Thoracic aorta (tissue), 2 donors: ENCODE measurements around the gene LILRB4. TPM values are rescaled to one million over a fixed set of nuclear protein-coding genes. Genes with fewer than 3 reads are reported as not detected.
"Not testable (repeated sequence)": the region's sequence is repeated elsewhere in the genome, so short reads cannot be mapped to it uniquely, and the experiment has no call there.

Experiments
- ATAC-seq: fragments of 150-250 bp; one replicate; pipeline ENCODE4 v1.8.0; 2017; ENCODE audit warnings: low read depth; ENCODE audit not compliant: insufficient number of reproducible peaks, low FRiP score
- DNase-seq: peaks from one replicate; pipeline ENCODE4 v3.0.0-alpha.2; 2020; ENCODE audit warnings: low spot score
- H3K27ac ChIP-seq, 2 donors: fragments of 200-600 bp; sonication (generic); 1 replicate in 1 of 2; 2 replicates in 1 of 2; pipeline ENCODE4 v1.5.1; 2016; ENCODE audit warnings: mild to moderate bottlenecking in 2 of 2, moderate library complexity in 2 of 2
- H3K27me3 ChIP-seq: fragments of 200-600 bp; sonication (generic); replicated peaks from 2 replicates; pipeline ENCODE4 v1.6.0; 2016; ENCODE audit warnings: mild to moderate bottlenecking; ENCODE audit not compliant: insufficient read depth
- H3K36me3 ChIP-seq: fragments of 200-600 bp; sonication (generic); one replicate; pipeline ENCODE4 v1.5.1; 2016
- H3K4me1 ChIP-seq, 2 donors: fragments of 200-600 bp; sonication (generic); 1 replicate in 1 of 2; 2 replicates in 1 of 2; pipeline versions ENCODE4 v1.5.1 to v1.6.0; 2016; ENCODE audit warnings: low read depth in 2 of 2, mild to moderate bottlenecking in 1 of 2; ENCODE audit not compliant: control insufficient read depth in 1 of 2
- H3K4me3 ChIP-seq: fragments of 200-600 bp; sonication (generic); 2 replicates; pipeline ENCODE4 v1.5.1; 2016; ENCODE audit warnings: mild to moderate bottlenecking
- H3K9me3 ChIP-seq: fragments of 200-600 bp; sonication (generic); 2 replicates; pipeline ENCODE4 v1.5.1; 2016
- total RNA-seq, 2 donors: library from RNA; depleted of rRNA; stranded (reverse); fragments of >200 nt; gene quantifications; one replicate each; pipeline versions ENCODE4 v1.1.0 to v1.2.3, GENCODE V29; 2016
- TF ChIP-seq, protein P1 (sequence below): fragments of 200-600 bp; sonication (generic); IDR thresholded peaks from one replicate; pipeline ENCODE4 v1.5.1; 2019; ENCODE audit warnings: antibody characterized with exemption

The LILRB4 gene
- total RNA-seq, 2 donors from 2014 or later, result 8.5 to 22.5 TPM

DNA sequence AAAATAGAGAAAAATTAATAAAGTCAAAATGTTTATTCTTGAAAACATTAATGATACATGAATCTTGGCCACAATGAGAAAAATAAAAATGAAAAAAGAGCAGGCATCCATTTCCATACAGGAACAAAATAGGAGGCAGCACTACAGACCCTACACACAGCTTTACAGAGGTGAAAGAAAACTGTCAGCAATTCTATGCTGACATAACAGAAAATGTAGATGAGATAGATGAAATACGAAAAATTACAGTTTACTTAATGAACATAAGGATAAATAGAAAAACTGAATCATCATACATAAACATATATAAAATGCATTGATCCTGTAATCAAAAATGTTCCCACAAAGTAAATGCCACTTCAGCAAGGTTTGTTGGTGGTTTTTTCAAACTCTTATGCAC is 5.6 kb downstream of the LILRB4 start:
- TF ChIP-seq, protein P1, sequence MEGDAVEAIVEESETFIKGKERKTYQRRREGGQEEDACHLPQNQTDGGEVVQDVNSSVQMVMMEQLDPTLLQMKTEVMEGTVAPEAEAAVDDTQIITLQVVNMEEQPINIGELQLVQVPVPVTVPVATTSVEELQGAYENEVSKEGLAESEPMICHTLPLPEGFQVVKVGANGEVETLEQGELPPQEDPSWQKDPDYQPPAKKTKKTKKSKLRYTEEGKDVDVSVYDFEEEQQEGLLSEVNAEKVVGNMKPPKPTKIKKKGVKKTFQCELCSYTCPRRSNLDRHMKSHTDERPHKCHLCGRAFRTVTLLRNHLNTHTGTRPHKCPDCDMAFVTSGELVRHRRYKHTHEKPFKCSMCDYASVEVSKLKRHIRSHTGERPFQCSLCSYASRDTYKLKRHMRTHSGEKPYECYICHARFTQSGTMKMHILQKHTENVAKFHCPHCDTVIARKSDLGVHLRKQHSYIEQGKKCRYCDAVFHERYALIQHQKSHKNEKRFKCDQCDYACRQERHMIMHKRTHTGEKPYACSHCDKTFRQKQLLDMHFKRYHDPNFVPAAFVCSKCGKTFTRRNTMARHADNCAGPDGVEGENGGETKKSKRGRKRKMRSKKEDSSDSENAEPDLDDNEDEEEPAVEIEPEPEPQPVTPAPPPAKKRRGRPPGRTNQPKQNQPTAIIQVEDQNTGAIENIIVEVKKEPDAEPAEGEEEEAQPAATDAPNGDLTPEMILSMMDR, result no peak
- Histone ChIP-seq H3K4me3 (no peak overlapping the region), H3K27me3 (no peaks in the 10 kb centered on the region), H3K27ac (no peak overlapping the region), H3K9me3 (peaks cover 6% of the 10 kb centered on the region), H3K36me3 (no peaks in the 10 kb centered on the region), H3K4me1 (no peaks in the 10 kb centered on the region)
- DNase-seq (no peak), ATAC-seq (no peak)

DNA sequence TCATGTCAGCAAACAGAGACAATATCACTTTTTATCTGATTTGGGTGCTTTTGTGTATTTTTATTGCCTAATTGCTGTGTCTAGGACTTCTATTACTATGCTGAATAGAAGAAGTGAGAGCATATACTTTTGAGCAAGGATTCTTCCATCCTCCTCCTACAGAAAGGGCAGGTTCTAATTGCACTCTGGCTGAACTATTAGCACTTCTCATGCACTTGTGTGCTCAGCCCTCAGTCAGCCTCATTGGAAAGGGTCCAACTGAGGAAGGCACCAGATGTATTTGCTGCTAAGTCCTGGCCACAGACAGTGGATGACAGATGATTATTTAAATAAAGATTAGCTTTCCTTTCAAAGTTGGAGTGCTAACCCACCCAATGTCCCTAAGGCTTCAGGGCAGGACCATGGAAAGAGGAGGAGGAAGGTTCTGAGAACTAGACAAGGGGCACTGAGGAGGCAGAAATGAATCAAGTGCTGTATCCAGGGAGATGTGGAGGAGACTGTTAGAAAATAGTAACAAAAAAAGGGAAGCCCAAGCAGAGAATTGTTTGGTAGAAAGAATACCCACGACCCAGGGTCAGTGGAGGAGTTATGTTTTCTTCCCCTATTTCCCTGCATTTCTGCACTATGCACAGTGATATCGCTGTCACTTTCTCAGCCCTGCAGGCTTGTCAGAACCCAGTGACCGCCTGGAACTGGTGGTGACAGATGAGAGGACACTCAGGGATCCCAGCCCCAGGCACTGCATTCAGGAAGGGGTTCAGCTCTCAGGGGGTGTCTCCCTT is 8.0 kb downstream of the LILRB4 start:
- no peak for ATAC-seq
- no peak overlapping the region for H3K27ac ChIP-seq
- TF ChIP-seq, protein P1, result no peak

DNA sequence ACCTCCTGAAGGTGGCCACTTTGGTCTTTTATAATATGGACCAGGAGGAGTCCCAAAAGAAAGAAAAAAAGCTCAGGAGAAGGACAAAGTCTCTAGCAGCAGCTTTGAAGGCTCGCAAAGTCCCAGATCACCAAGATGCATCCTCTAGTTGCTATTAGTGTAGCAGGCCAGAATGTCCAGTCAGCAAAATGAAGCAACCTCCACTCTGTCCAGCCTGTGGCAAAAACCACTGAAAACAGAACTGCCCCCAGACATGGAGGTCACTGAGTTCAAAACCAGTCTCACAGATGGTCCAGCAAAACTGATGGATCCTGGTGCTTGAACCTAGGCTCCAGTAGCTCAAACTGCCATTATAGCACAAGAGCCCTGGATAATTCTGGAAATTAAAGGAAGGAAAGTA is 10.4 kb downstream of the LILRB4 start:
- no peaks in the 10 kb centered on the region for H3K4me1 ChIP-seq
- TF ChIP-seq, protein P1, result no peak
- no peak for DNase-seq
- no peak overlapping the region for H3K27ac ChIP-seq
- H3K4me3 ChIP-seq, result no peak overlapping the region
- H3K36me3 ChIP-seq, result no peaks in the 10 kb centered on the region
- peaks cover 2% of the 10 kb centered on the region for H3K9me3 ChIP-seq
- no peaks in the 10 kb centered on the region for H3K27me3 ChIP-seq
- ATAC-seq, result no peak

More for the DNA sequence above, 8.0 kb downstream of the LILRB4 start:
- Histone ChIP-seq H3K4me1 (no peaks in the 10 kb centered on the region), H3K4me3 (no peak overlapping the region), H3K36me3 (no peaks in the 10 kb centered on the region), H3K9me3 (peaks cover 6% of the 10 kb centered on the region), H3K27me3 (no peaks in the 10 kb centered on the region)
- no peak for DNase-seq

DNA sequence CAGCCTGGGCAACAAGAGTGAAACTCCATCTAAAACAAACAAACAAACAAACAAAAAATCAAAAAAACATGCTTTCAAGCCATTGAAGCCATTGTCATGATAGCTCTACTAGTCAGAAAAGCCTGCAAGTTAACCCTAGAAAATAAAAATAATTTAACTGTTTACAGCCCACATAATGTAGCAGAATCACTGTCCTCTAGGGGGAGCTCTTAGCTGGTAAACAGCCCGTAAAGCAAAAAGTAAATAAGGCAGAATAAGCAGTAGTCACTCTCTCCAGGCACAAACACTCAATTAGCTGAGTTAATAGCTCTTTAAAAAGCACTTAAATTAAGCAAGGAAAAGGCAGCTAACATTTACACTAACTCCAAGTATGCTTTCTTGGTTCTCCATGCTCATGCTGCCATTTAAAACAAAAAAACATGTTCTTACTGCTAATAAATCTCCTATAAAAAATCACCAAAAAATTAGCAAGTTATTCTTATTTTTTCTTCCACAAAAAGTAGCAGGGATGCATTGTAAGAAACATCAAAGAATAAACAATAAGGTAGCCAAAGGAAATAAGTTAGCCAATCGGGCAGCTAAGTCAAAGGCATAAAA is 11.3 kb downstream of the LILRB4 start:
- Histone ChIP-seq H3K27me3 (no peaks in the 10 kb centered on the region), H3K36me3 (no peaks in the 10 kb centered on the region), H3K9me3 (no peaks in the 10 kb centered on the region), H3K4me3 (no peak overlapping the region), H3K27ac (no peak overlapping the region), H3K4me1 (no peaks in the 10 kb centered on the region)
- ATAC-seq (no peak), DNase-seq (no peak)
- TF ChIP-seq, protein P1, result no peak

DNA sequence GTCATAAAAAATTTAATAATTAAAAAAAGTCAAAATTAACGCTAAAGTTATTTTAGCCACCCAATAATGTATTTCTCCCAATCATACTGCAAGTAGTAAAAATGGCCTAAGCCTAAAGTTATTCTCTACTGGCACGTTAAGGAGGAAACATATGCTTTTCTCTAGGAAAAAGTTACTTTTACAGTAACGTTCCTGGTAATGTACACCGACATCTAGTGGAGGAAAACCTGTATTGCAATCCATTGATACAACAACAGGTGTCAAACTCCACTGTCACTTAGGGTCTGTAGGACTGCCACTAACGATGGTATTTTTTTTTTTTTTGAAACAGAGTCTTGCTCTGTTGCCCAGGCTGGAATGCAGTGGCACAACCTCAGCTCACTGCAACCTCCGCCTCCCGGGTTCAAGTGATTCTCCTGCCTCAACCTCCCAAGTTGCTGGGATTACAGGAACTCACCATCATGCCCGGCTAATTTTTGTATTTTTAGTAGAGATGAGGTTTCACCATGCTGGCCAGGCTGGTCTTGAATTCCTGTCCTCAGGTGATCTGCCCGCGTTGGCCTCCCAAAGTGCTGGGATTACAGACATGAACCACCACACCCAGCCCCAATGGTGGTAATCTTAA is 13.5 kb downstream of the LILRB4 start:
- not testable (repeated sequence) for H3K4me3 ChIP-seq, ATAC-seq, H3K27me3 ChIP-seq, H3K4me1 ChIP-seq, DNase-seq, H3K36me3 ChIP-seq, H3K27ac ChIP-seq, H3K9me3 ChIP-seq
- TF ChIP-seq, protein P1, result peak; percentile 59
